SHP77 (cell line): Measurements from ENCODE around the gene MRPS6.

Experiments
- DNase-seq, 2 experiments: peaks; one replicate each; lab custom pipeline; 2025; lab: John Stamatoyannopoulos, UW

MRPS6 gene

GRCh38 chr21:34180826-34181359, 107.5 kb downstream of the MRPS6 start:
- DNase-seq: no peak

- DNase-seq: no peak
Measured at GRCh38 chr21:34181431-34182039, 108.2 kb downstream of the MRPS6 start.

- no peak for DNase-seq
Measured at GRCh38 chr21:34182436-34182835, 109.1 kb downstream of the MRPS6 start.

DNA sequence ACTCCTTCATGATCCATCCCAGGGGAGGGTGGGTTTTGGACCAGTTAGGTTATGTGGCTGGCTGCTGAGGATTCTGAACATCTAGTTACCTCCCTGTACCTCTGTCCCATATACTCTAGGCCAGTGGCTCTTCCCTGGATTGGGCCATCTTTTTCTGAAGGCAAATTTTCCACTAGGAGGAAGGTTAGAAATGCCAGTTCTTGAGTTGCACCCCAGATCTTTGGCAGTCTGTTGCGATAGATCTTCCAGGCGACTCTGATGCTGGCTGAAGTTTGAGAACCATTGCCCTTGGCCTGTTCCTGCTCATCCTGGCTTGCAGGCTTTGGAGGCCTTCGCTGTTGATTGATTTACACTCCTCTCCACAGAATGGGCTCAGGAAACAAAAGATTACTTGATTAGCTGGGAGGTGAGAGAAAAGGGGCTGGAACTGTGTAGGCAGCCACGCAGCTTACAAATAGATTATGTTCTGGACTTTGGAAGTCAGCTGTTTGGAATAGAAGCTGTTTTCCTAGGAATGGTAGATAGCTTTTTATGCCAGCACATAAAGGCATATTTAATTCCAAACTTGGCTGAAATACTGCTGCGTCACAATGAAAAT, 110.1 kb downstream of the MRPS6 start:
- no peak for DNase-seq

GRCh38 chr21:34184232-34184631, 110.9 kb downstream of the MRPS6 start:
- DNase-seq: no peak

DNA sequence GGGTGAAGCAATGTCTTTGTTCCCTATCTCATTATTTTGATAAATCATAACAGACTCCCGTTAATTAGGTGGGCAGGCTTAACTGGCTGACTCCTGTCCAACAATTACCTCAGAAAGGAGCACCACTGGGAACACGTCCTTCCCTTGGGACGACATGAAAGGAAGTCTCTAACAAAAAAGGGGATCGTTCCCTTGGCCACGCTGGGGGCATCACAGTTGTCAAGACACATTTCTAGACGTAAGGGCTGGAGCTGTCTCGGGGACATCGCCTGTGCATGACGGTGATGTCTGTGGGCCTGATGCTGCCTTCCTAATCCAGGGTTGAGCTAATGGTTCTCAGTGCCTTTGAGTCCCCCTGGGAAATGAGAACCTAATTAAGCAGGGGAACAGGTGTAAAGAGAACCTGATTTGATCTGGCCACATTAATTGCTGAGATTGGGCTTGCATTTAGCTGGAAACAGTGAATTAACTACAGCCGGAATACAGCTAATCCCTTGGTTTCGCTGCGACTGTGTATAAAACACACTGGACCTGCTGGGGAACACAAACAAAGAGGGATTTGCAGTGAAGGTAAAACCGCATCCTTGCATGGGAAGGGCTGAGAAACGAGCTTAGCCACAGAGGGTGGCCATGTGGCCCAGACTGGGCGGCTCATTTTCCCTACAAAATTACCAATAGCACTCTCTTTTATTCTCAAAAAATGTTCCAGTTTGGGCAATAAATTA, 111.8 kb downstream of the MRPS6 start:
- DNase-seq: no peak

DNA sequence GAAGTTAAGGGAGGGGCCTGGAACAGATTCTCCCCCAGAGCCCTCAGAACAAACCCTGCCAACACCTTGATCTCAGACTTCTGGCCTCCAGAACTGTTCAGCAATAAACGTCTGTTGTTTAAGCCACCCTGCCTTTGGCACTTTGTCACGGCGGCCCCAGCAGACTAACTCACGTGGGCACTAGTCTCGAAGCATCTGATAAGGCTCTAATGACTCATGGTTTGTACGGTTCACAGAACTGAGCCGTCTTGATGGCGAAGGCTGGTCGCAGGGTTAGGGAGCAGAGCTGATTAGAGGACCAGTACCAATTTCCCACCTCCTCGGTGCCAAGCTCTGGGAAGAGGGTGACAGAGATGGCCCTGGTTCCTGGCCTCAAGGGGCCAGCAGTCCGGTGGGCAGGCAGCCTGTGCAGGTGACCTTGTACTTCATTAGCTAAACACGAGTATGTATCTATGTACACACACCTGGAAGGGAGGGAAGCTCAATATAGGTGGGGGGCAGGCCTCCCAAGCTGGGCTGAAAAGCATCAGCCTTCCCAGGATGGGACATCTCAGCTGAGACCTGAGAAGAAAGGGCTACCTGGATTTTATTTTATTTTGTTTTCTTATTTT, 112.8 kb downstream of the MRPS6 start:
- no peak for DNase-seq

- no peak for DNase-seq
Measured at GRCh38 chr21:34187935-34188334, 114.6 kb downstream of the MRPS6 start.

DNA sequence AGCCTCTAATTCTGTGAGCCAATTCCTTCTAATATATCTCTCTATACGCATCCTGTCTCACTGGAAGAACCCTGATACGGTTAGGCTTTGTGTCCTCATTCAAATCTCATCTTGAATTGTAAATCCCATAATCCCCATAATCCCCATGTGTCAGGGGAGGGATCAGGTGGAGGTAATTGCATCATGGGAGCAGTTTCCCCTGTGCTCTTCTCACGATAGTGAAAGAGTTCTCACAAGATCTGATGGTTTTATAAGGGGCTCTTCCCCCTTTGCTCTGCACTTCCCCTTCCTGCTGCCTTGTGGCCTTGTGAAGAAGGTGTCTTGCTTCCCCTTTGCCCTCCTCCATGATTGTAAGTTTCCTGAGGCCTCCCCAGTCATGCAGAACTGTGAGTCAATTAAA, 116.1 kb downstream of the MRPS6 start:
- DNase-seq: no peak

DNA sequence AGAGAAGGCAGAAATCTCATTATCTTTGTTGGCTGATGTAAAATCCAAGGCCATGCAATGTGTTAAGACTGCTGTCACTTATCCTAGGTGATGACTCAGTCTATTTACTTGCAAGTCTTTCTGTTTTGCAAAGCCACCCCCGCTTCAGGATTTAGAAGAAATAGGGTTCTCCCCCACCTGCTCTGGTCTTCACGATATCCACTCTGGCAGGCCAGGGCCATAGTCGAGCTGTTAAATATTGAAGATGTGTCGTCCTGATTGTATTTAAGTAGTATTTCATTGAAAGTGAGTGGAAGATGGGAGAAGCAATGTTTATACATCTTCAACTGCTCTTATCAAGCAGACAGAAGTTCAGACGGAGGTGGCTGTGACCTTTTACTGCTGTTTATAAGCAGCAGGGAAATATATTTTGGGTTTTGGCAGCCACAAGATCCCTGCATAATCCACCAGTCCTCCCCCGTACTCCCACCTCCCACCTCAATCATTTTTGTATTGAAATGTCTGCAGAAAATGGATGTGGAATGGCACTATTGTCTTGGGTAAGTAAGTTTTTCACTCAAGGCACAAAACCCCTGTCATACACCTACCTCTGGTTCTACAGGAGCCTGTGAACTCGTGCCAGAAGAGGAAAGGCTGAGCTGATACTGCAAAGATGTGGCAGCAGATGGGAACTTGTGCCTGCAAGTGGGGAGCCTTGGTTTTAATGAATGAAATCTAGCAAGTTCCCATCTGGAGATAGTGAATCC, 117.4 kb downstream of the MRPS6 start:
- no peak for DNase-seq

GRCh38 chr21:34191876-34192275, 118.5 kb downstream of the MRPS6 start:
- no peak for DNase-seq
